GM12891 (cell line): Measurements from ENCODE around the gene MGMT.

ENCODE experiments used
- POLR2A ChIP-seq: IDR thresholded peaks from 2 replicates; pipeline ENCODE4 v1.6.1; 2011; ENCODE audit warnings: low read depth, low read length, control low read depth
- POLR2AphosphoS5 ChIP-seq: IDR thresholded peaks from 2 replicates; pipeline ENCODE4 v1.6.1; 2011; ENCODE audit warnings: low read depth, low read length, control low read depth
- TAF1 ChIP-seq: IDR thresholded peaks from 2 replicates; pipeline ENCODE4 v1.6.1; 2011; ENCODE audit warnings: low read depth, low read length, control low read depth

GRCh38 chr10:129560361-129560760, 93.3 kb downstream of the MGMT start:
- TF ChIP-seq POLR2A (no peak), TAF1 (no peak), POLR2AphosphoS5 (no peak)
